Measurements from ENCODE around the gene UGT2B7. TPM values are rescaled to one million over a fixed set of nuclear protein-coding genes. Genes with fewer than 3 reads are reported as not detected.

UGT2B7 gene
- total RNA-seq, 1 experiment from 2014 or later = not detected

- Histone ChIP-seq H4K5ac (ENCODE audit: insufficient read length, low read depth, low read length) (no peak overlapping the region), H2AFZ (ENCODE audit: low read length) (no peak overlapping the region), H3K27me3 (ENCODE audit: insufficient read depth, low read length) (no peaks in the 10 kb centered on the region), H4K20me1 (ENCODE audit: control insufficient read depth, insufficient read depth, insufficient read length) (no peaks in the 10 kb centered on the region), H3K9me3 (ENCODE audit: control insufficient read depth, low read depth, low read length) (no peaks in the 10 kb centered on the region), H3K27ac (ENCODE audit: insufficient read length, low read depth, low read length) (no peak overlapping the region), H3K23me2 (ENCODE audit: insufficient read length, low read depth, low read length, poor library complexity, severe bottlenecking) (no peaks in the 10 kb centered on the region), H3K56ac (ENCODE audit: insufficient read length, low read depth, low read length) (no peak overlapping the region), H2BK20ac (ENCODE audit: low read depth, low read length, poor library complexity, severe bottlenecking) (no peak overlapping the region), H2BK15ac (ENCODE audit: low read depth, low read length) (no peak overlapping the region), H3K18ac (ENCODE audit: insufficient read length, low read depth, low read length) (no peak overlapping the region), H3K79me1 (ENCODE audit: insufficient read depth, low read depth, low read length, poor library complexity, severe bottlenecking) (no peaks in the 10 kb centered on the region), H4K8ac (replicated peaks; ENCODE audit: insufficient read length, low read depth, low read length) (no peak overlapping the region), H2AK5ac (ENCODE audit: insufficient read length, low read length) (no peak overlapping the region), H3T11ph (ENCODE audit: low read length) (no peak overlapping the region), H4K91ac (ENCODE audit: insufficient read length, low read depth, low read length) (no peak overlapping the region), H2BK120ac (ENCODE audit: low read depth, low read length, poor library complexity, severe bottlenecking) (no peak overlapping the region), H2BK5ac (ENCODE audit: insufficient read length, low read length) (no peak overlapping the region), H3K4me1 (ENCODE audit: insufficient read depth, low read length) (no peaks in the 10 kb centered on the region), H3K4ac (ENCODE audit: low read depth, low read length) (no peak overlapping the region), H2BK12ac (ENCODE audit: insufficient read length, low read depth, low read length) (no peak overlapping the region), H3K4me2 (ENCODE audit: insufficient read depth, insufficient read length, low read length) (no peak overlapping the region), H3K9ac (ENCODE audit: extremely low read depth, insufficient read length, low read length) (no peak overlapping the region), H3K79me2 (ENCODE audit: insufficient read depth, low read length) (no peaks in the 10 kb centered on the region), H3K14ac (ENCODE audit: insufficient read depth, low read length) (no peak overlapping the region), H3K23ac (ENCODE audit: insufficient read length, low read depth, low read length) (no peak overlapping the region)
- DNase-seq = no peak
- TF ChIP-seq CTCF (conservative IDR thresholded peaks at IDR 0.05) = no peak
- Mint-ChIP-seq H3K4me1 (no peaks in the 10 kb centered on the region), H3K27me3 (ENCODE audit: low read depth) (no peaks in the 10 kb centered on the region), H3K4me3 (no peak overlapping the region), H3K27ac (no peak overlapping the region; a peak in 1 of 7 replicates), H3K36me3 (ENCODE audit: insufficient read depth in 1 of 3, low read depth in 3 of 3) (peaks cover 0 to 3% (median 2%) of the 10 kb centered on the region in 3 experiments; a peak in 2 of 7 replicates), H3K9me3 (0 out of 5 replicates have a peak, but pooled peaks cover 0 to under 1% of the 10 kb centered on the region in 2 experiments)
- WGBS (ENCODE audit: extremely low coverage, insufficient read length, low lambda C conversion rate) = no CpG with 5 or more reads among the region's 2 CpGs
Measured at GRCh38 chr4:69120870-69121269, 24.6 kb downstream of the UGT2B7 start.

Data from H9 (cell line).